ENCODE results near the gene PTCH2. TPM values are rescaled to one million over a fixed set of nuclear protein-coding genes. Genes with fewer than 3 reads are reported as not detected.
A peak's percentile ranks its signal among the peaks of the same experiment; 100 is the strongest.

Gene PTCH2
- total and polyA plus RNA-seq, 2 of the 13 experiments (the other 11 are each of a cell fraction or from before 2014, with no cell fraction given): 0.60 to 1.5 TPM

GRCh38 chr1:44826375-44827196 is 16.5 kb downstream of the PTCH2 start (continued):
- TF ChIP-seq SNAPC4 (CRISPR knock-in tag; IDR thresholded peaks at IDR 0.05) (peak; percentile 85), HNF1A (IDR thresholded peaks at IDR 0.05; ENCODE audit: low read depth) (peak; percentile 28; the same call in 1 of the 2 replicates), HNF1A (CRISPR knock-in tag; IDR thresholded peaks at IDR 0.05; ENCODE audit: borderline replicate concordance) (no peak; the same call in 1 of the 2 replicates), ZFY (CRISPR knock-in tag; IDR thresholded peaks at IDR 0.05) (peak; percentile 84), ZBTB7B (CRISPR knock-in tag; IDR thresholded peaks at IDR 0.05) (peak; percentile 57; the same call in 1 of the 2 replicates), THYN1 (CRISPR knock-in tag; IDR thresholded peaks at IDR 0.05; ENCODE audit: borderline replicate concordance, low read depth) (no peak), KLF6 (CRISPR knock-in tag; IDR thresholded peaks at IDR 0.05) (0 out of 2 replicates have a peak, but pooled peaks have one; percentile 26), NFKBIZ (CRISPR knock-in tag; IDR thresholded peaks at IDR 0.05) (peak; percentile 75; the same call in 1 of the 2 replicates)
- TF ChIP-seq, protein P1, sequence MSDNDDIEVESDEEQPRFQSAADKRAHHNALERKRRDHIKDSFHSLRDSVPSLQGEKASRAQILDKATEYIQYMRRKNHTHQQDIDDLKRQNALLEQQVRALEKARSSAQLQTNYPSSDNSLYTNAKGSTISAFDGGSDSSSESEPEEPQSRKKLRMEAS (IDR thresholded peaks at IDR 0.05): peak; percentile 86
- TF ChIP-seq, protein P2, sequence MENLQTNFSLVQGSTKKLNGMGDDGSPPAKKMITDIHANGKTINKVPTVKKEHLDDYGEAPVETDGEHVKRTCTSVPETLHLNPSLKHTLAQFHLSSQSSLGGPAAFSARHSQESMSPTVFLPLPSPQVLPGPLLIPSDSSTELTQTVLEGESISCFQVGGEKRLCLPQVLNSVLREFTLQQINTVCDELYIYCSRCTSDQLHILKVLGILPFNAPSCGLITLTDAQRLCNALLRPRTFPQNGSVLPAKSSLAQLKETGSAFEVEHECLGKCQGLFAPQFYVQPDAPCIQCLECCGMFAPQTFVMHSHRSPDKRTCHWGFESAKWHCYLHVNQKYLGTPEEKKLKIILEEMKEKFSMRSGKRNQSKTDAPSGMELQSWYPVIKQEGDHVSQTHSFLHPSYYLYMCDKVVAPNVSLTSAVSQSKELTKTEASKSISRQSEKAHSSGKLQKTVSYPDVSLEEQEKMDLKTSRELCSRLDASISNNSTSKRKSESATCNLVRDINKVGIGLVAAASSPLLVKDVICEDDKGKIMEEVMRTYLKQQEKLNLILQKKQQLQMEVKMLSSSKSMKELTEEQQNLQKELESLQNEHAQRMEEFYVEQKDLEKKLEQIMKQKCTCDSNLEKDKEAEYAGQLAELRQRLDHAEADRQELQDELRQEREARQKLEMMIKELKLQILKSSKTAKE (CRISPR knock-in tag; IDR thresholded peaks at IDR 0.05; ENCODE audit: borderline replicate concordance): peak; percentile 64; the same call in 1 of the 2 replicates
- TF ChIP-seq, protein P3, sequence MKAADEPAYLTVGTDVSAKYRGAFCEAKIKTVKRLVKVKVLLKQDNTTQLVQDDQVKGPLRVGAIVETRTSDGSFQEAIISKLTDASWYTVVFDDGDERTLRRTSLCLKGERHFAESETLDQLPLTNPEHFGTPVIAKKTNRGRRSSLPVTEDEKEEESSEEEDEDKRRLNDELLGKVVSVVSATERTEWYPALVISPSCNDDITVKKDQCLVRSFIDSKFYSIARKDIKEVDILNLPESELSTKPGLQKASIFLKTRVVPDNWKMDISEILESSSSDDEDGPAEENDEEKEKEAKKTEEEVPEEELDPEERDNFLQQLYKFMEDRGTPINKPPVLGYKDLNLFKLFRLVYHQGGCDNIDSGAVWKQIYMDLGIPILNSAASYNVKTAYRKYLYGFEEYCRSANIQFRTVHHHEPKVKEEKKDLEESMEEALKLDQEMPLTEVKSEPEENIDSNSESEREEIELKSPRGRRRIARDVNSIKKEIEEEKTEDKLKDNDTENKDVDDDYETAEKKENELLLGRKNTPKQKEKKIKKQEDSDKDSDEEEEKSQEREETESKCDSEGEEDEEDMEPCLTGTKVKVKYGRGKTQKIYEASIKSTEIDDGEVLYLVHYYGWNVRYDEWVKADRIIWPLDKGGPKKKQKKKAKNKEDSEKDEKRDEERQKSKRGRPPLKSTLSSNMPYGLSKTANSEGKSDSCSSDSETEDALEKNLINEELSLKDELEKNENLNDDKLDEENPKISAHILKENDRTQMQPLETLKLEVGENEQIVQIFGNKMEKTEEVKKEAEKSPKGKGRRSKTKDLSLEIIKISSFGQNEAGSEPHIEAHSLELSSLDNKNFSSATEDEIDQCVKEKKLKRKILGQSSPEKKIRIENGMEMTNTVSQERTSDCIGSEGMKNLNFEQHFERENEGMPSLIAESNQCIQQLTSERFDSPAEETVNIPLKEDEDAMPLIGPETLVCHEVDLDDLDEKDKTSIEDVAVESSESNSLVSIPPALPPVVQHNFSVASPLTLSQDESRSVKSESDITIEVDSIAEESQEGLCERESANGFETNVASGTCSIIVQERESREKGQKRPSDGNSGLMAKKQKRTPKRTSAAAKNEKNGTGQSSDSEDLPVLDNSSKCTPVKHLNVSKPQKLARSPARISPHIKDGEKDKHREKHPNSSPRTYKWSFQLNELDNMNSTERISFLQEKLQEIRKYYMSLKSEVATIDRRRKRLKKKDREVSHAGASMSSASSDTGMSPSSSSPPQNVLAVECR (CRISPR knock-in tag; IDR thresholded peaks at IDR 0.05; ENCODE audit: borderline replicate concordance): peak; percentile 46; the same call in 1 of the 2 replicates

All from HepG2 (cell line).